Keratinocyte (primary cell): Measurements from ENCODE around the gene CITED1. TPM values are rescaled to one million over a fixed set of nuclear protein-coding genes. Genes with fewer than 3 reads are reported as not detected.

Experiments used
- DNase-seq: peaks from one replicate; pipeline ENCODE4 v3.0.0-alpha.2; 2011; ENCODE audit warnings: low read depth, missing footprints, low spot score
- FAIRE-seq: peaks from 2 replicates; lab custom pipeline; 2011; peaks lifted over from hg19 to GRCh38; lab: Jason Lieb, UNC
- H2AFZ ChIP-seq: 2 replicates; pipeline ENCODE4 v1.6.0; 2012; ENCODE audit warnings: low read length, control low read depth, inconsistent platforms; ENCODE audit not compliant: control insufficient read depth
- H3K27ac ChIP-seq: 2 replicates; pipeline ENCODE4 v1.5.1; 2011; ENCODE audit warnings: low read length; ENCODE audit not compliant: control insufficient read depth, insufficient read depth
- H3K27me3 ChIP-seq: 3 replicates; pipeline ENCODE4 v1.6.0; 2011; ENCODE audit warnings: low read length; ENCODE audit not compliant: control insufficient read depth, insufficient read depth; ENCODE audit errors: extremely low read depth
- H3K36me3 ChIP-seq, 2 experiments: 2 replicates in 1 of 2; 3 replicates in 1 of 2; pipeline ENCODE4 v1.5.1; 2011; ENCODE audit warnings: low read length in 2 of 2, mild to moderate bottlenecking in 1 of 2; ENCODE audit not compliant: control insufficient read depth in 2 of 2, insufficient read depth in 2 of 2; ENCODE audit errors: extremely low read depth in 1 of 2
- H3K4me1 ChIP-seq: 3 replicates; pipeline ENCODE4 v1.5.1; 2011; ENCODE audit warnings: low read length; ENCODE audit not compliant: control insufficient read depth, insufficient read depth; ENCODE audit errors: extremely low read depth
- H3K4me2 ChIP-seq: 3 replicates; pipeline ENCODE4 v1.6.0; 2011; ENCODE audit warnings: low read depth, low read length; ENCODE audit not compliant: control insufficient read depth, insufficient read depth; ENCODE audit errors: extremely low read depth
- H3K4me3 ChIP-seq, 3 experiments: fragments of 200-600 bp in 1 of 3; sonication (generic) in 1 of 3; 2 replicates in 2 of 3; 3 replicates in 1 of 3; pipeline ENCODE4 v1.5.1; 2011 to 2016; ENCODE audit warnings: low read length in 3 of 3, mild to moderate bottlenecking in 3 of 3, control low read depth in 2 of 3, inconsistent platforms in 1 of 3, low read depth in 1 of 3, mixed read lengths in 1 of 3, mixed run types in 1 of 3, moderate library complexity in 1 of 3; ENCODE audit not compliant: control insufficient read depth in 2 of 3, insufficient read depth in 2 of 3; ENCODE audit errors: extremely low read depth in 1 of 3
- H3K79me2 ChIP-seq: 2 replicates; pipeline ENCODE4 v1.6.0; 2012; ENCODE audit warnings: low read length; ENCODE audit not compliant: control insufficient read depth, insufficient read depth
- H3K9ac ChIP-seq: 3 replicates; pipeline ENCODE4 v1.6.0; 2011; ENCODE audit warnings: low read length; ENCODE audit not compliant: control insufficient read depth, insufficient read depth; ENCODE audit errors: extremely low read depth
- H3K9me1 ChIP-seq: 3 replicates; pipeline ENCODE4 v1.6.0; 2011; ENCODE audit warnings: low read length; ENCODE audit not compliant: control insufficient read depth, insufficient read depth; ENCODE audit errors: extremely low read depth
- H3K9me3 ChIP-seq: 2 replicates; pipeline ENCODE4 v1.5.1; 2012; ENCODE audit warnings: low read depth, low read length; ENCODE audit not compliant: control insufficient read depth
- H4K20me1 ChIP-seq: 3 replicates; pipeline ENCODE4 v1.6.0; 2011; ENCODE audit warnings: low read length; ENCODE audit not compliant: control insufficient read depth, insufficient read depth; ENCODE audit errors: extremely low read depth
- EZH2 ChIP-seq: IDR thresholded peaks from one replicate; pipeline ENCODE4 v1.6.1; 2012; ENCODE audit warnings: inconsistent platforms, mild to moderate bottlenecking, low read length, moderate library complexity
- dilution Hi-C: fragments of 300-500 bp; cut with MboI; formaldehyde crosslinking; loops from one replicate; pipeline ENCODE4 v1.7.0; 2020; ENCODE audit warnings: low sequenced_read_pairs; ENCODE audit not compliant: extremely low pct_ligation_motif_present
- polyA plus RNA-seq, 5 experiments: library from polyadenylated mRNA; depleted of rRNA in 3 of 5; stranded (reverse) in 3 of 5; stranded (forward) in 1 of 5; unstranded in 1 of 5; fragments of >200 nt; gene quantifications; 1 replicate in 1 of 5; 2 replicates in 3 of 5; 3 replicates in 1 of 5; pipeline versions ENCODE4 v1.2.1 to v1.2.3, GENCODE V29; 2011 to 2012; ENCODE audit warnings: missing spikeins in 2 of 5, low read depth in 1 of 5, low replicate concordance in 1 of 5
- TF ChIP-seq, protein P1 (sequence below), 3 experiments: IDR thresholded peaks in 1 of 3; conservative IDR thresholded peaks in 1 of 3; optimal IDR thresholded peaks in 1 of 3; 2 replicates in 2 of 3; 3 replicates in 1 of 3; pipeline versions ENCODE3 to v1.5.1; 2011; ENCODE audit warnings: low read length in 3 of 3, mild to moderate bottlenecking in 3 of 3, moderate library complexity in 2 of 3, control low read depth in 1 of 3, inconsistent platforms in 1 of 3; ENCODE audit not compliant: insufficient read depth in 2 of 3; ENCODE audit errors: extremely low read depth in 1 of 3

The CITED1 gene
- polyA plus RNA-seq, 1 donor (not counting 4 experiments of a cell fraction or from before 2014, with no cell fraction given) = 0.30 TPM

DNA sequence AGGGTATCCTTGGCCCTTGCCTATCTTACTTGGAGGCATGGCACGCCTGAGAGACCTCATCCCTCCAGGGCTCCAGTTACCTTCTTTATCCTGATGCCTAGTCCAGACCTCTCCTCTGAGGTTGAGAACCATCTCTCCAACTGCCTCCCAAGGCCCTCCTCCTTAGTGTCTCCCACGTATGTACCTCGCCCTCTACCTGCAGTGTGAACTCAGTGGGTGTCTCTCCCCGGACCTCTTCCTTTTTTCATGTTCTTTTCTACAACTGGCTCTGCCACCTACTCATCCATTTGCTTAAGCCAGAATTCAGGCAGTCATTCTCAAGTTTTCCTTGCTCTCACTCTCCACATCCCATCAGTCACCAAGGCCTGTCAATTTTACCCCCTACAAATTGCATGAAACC lies 45.3 kb downstream of the CITED1 start:
- Histone ChIP-seq H3K9ac (no peak overlapping the region), H3K36me3 (no peaks in the 10 kb centered on the region), H3K79me2 (no peaks in the 10 kb centered on the region), H3K27me3 (peaks cover 21% of the 10 kb centered on the region), H3K9me1 (no peaks in the 10 kb centered on the region), H3K4me3 (no peak overlapping the region), H2AFZ (no peak overlapping the region), H3K27ac (no peak overlapping the region), H3K9me3 (no peaks in the 10 kb centered on the region), H3K4me1 (no peaks in the 10 kb centered on the region), H3K4me2 (no peak overlapping the region), H4K20me1 (no peaks in the 10 kb centered on the region)
- FAIRE-seq (no peak), DNase-seq (no peak)
- dilution Hi-C loops = no loop called here
- TF ChIP-seq EZH2 = no peak
- TF ChIP-seq, protein P1, sequence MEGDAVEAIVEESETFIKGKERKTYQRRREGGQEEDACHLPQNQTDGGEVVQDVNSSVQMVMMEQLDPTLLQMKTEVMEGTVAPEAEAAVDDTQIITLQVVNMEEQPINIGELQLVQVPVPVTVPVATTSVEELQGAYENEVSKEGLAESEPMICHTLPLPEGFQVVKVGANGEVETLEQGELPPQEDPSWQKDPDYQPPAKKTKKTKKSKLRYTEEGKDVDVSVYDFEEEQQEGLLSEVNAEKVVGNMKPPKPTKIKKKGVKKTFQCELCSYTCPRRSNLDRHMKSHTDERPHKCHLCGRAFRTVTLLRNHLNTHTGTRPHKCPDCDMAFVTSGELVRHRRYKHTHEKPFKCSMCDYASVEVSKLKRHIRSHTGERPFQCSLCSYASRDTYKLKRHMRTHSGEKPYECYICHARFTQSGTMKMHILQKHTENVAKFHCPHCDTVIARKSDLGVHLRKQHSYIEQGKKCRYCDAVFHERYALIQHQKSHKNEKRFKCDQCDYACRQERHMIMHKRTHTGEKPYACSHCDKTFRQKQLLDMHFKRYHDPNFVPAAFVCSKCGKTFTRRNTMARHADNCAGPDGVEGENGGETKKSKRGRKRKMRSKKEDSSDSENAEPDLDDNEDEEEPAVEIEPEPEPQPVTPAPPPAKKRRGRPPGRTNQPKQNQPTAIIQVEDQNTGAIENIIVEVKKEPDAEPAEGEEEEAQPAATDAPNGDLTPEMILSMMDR (optimal IDR thresholded peaks at IDR 0.05 in 1 of 3, IDR thresholded peaks at IDR 0.05 in 1 of 3, conservative IDR thresholded peaks at IDR 0.05 in 1 of 3; ENCODE audit: extremely low read depth in 1 of 3, insufficient read depth in 2 of 3, low read length in 3 of 3) = no peak

DNA sequence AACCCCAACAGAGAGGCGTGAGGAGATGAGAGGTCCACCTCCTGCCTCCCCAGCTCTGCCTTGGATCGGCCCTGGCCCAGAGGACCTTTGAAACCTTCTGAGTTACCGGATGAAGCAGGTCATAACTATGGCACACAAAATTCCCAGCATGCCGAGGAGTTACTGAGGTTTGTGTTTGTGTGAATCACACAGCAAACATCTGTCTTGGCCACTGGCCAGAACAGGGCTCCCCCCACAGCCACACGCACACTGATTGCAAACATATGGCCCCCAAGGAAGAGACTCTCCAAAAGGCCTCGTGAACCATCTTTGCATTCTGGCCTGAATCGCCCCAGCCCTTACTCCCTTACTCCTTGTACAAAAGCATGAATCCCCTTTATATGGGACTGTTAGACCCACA lies 47.5 kb downstream of the CITED1 start:
- Histone ChIP-seq H3K4me3 (no peak overlapping the region), H2AFZ (no peak overlapping the region), H3K36me3 (no peaks in the 10 kb centered on the region), H3K4me2 (no peak overlapping the region), H3K9me1 (no peaks in the 10 kb centered on the region), H3K79me2 (no peaks in the 10 kb centered on the region), H3K27ac (no peak overlapping the region), H3K9ac (no peak overlapping the region), H4K20me1 (no peaks in the 10 kb centered on the region), H3K4me1 (no peaks in the 10 kb centered on the region), H3K9me3 (no peaks in the 10 kb centered on the region), H3K27me3 (peaks cover 22% of the 10 kb centered on the region)
- TF ChIP-seq, protein P1 (optimal IDR thresholded peaks at IDR 0.05 in 1 of 3, IDR thresholded peaks at IDR 0.05 in 1 of 3, conservative IDR thresholded peaks at IDR 0.05 in 1 of 3; ENCODE audit: extremely low read depth in 1 of 3, insufficient read depth in 2 of 3, low read length in 3 of 3) = no peak
- no peak for TF ChIP-seq EZH2
- dilution Hi-C loops = no loop called here
- FAIRE-seq = no peak
- DNase-seq = no peak
